Keratinocyte (primary cell): Measurements from ENCODE around the gene FARSB. TPM values are rescaled to one million over a fixed set of nuclear protein-coding genes. Genes with fewer than 3 reads are reported as not detected.

Experiments used
- DNase-seq: peaks from one replicate; pipeline ENCODE4 v3.0.0-alpha.2; 2011; ENCODE audit warnings: low read depth, missing footprints, low spot score
- FAIRE-seq: peaks from 2 replicates; lab custom pipeline; 2011; peaks lifted over from hg19 to GRCh38; lab: Jason Lieb, UNC
- H2AFZ ChIP-seq: 2 replicates; pipeline ENCODE4 v1.6.0; 2012; ENCODE audit warnings: low read length, control low read depth, inconsistent platforms; ENCODE audit not compliant: control insufficient read depth
- H3K27ac ChIP-seq: 2 replicates; pipeline ENCODE4 v1.5.1; 2011; ENCODE audit warnings: low read length; ENCODE audit not compliant: control insufficient read depth, insufficient read depth
- H3K27me3 ChIP-seq: 3 replicates; pipeline ENCODE4 v1.6.0; 2011; ENCODE audit warnings: low read length; ENCODE audit not compliant: control insufficient read depth, insufficient read depth; ENCODE audit errors: extremely low read depth
- H3K36me3 ChIP-seq, 2 experiments: 2 replicates in 1 of 2; 3 replicates in 1 of 2; pipeline ENCODE4 v1.5.1; 2011; ENCODE audit warnings: low read length in 2 of 2, mild to moderate bottlenecking in 1 of 2; ENCODE audit not compliant: control insufficient read depth in 2 of 2, insufficient read depth in 2 of 2; ENCODE audit errors: extremely low read depth in 1 of 2
- H3K4me1 ChIP-seq: 3 replicates; pipeline ENCODE4 v1.5.1; 2011; ENCODE audit warnings: low read length; ENCODE audit not compliant: control insufficient read depth, insufficient read depth; ENCODE audit errors: extremely low read depth
- H3K4me2 ChIP-seq: 3 replicates; pipeline ENCODE4 v1.6.0; 2011; ENCODE audit warnings: low read depth, low read length; ENCODE audit not compliant: control insufficient read depth, insufficient read depth; ENCODE audit errors: extremely low read depth
- H3K4me3 ChIP-seq, 3 experiments: fragments of 200-600 bp in 1 of 3; sonication (generic) in 1 of 3; 2 replicates in 2 of 3; 3 replicates in 1 of 3; pipeline ENCODE4 v1.5.1; 2011 to 2016; ENCODE audit warnings: low read length in 3 of 3, mild to moderate bottlenecking in 3 of 3, control low read depth in 2 of 3, inconsistent platforms in 1 of 3, low read depth in 1 of 3, mixed read lengths in 1 of 3, mixed run types in 1 of 3, moderate library complexity in 1 of 3; ENCODE audit not compliant: control insufficient read depth in 2 of 3, insufficient read depth in 2 of 3; ENCODE audit errors: extremely low read depth in 1 of 3
- H3K79me2 ChIP-seq: 2 replicates; pipeline ENCODE4 v1.6.0; 2012; ENCODE audit warnings: low read length; ENCODE audit not compliant: control insufficient read depth, insufficient read depth
- H3K9ac ChIP-seq: 3 replicates; pipeline ENCODE4 v1.6.0; 2011; ENCODE audit warnings: low read length; ENCODE audit not compliant: control insufficient read depth, insufficient read depth; ENCODE audit errors: extremely low read depth
- H3K9me1 ChIP-seq: 3 replicates; pipeline ENCODE4 v1.6.0; 2011; ENCODE audit warnings: low read length; ENCODE audit not compliant: control insufficient read depth, insufficient read depth; ENCODE audit errors: extremely low read depth
- H3K9me3 ChIP-seq: 2 replicates; pipeline ENCODE4 v1.5.1; 2012; ENCODE audit warnings: low read depth, low read length; ENCODE audit not compliant: control insufficient read depth
- H4K20me1 ChIP-seq: 3 replicates; pipeline ENCODE4 v1.6.0; 2011; ENCODE audit warnings: low read length; ENCODE audit not compliant: control insufficient read depth, insufficient read depth; ENCODE audit errors: extremely low read depth
- CTCF ChIP-seq, 3 experiments: IDR thresholded peaks in 1 of 3; conservative IDR thresholded peaks in 1 of 3; optimal IDR thresholded peaks in 1 of 3; 2 replicates in 2 of 3; 3 replicates in 1 of 3; pipeline versions ENCODE3 to v1.5.1; 2011; ENCODE audit warnings: low read length in 3 of 3, mild to moderate bottlenecking in 3 of 3, moderate library complexity in 2 of 3, control low read depth in 1 of 3, inconsistent platforms in 1 of 3; ENCODE audit not compliant: insufficient read depth in 2 of 3; ENCODE audit errors: extremely low read depth in 1 of 3
- EZH2 ChIP-seq: IDR thresholded peaks from one replicate; pipeline ENCODE4 v1.6.1; 2012; ENCODE audit warnings: inconsistent platforms, mild to moderate bottlenecking, low read length, moderate library complexity
- dilution Hi-C: fragments of 300-500 bp; cut with MboI; formaldehyde crosslinking; loops from one replicate; pipeline ENCODE4 v1.7.0; 2020; ENCODE audit warnings: low sequenced_read_pairs; ENCODE audit not compliant: extremely low pct_ligation_motif_present
- polyA plus RNA-seq, 5 experiments: library from polyadenylated mRNA; depleted of rRNA in 3 of 5; stranded (reverse) in 3 of 5; stranded (forward) in 1 of 5; unstranded in 1 of 5; fragments of >200 nt; gene quantifications; 1 replicate in 1 of 5; 2 replicates in 3 of 5; 3 replicates in 1 of 5; pipeline versions ENCODE4 v1.2.1 to v1.2.3, GENCODE V29; 2011 to 2012; ENCODE audit warnings: missing spikeins in 2 of 5, low read depth in 1 of 5, low replicate concordance in 1 of 5

Gene FARSB
- polyA plus RNA-seq, 1 donor (not counting 4 experiments of a cell fraction or from before 2014, with no cell fraction given), result 68.8 TPM

GRCh38 chr2:222595581-222595980 is 60.3 kb downstream of the FARSB start:
- Histone ChIP-seq H3K4me1 (no peaks in the 10 kb centered on the region), H3K27ac (no peak overlapping the region), H4K20me1 (no peaks in the 10 kb centered on the region), H3K9me3 (no peaks in the 10 kb centered on the region), H3K36me3 (peaks cover 7 to 28% of the 10 kb centered on the region in 2 experiments), H3K9ac (no peak overlapping the region), H3K4me3 (no peak overlapping the region), H3K27me3 (no peaks in the 10 kb centered on the region), H3K9me1 (no peaks in the 10 kb centered on the region), H3K4me2 (no peak overlapping the region), H2AFZ (no peak overlapping the region), H3K79me2 (peaks cover 2% of the 10 kb centered on the region)
- TF ChIP-seq EZH2 (no peak), CTCF (optimal IDR thresholded peaks at IDR 0.05 in 1 of 3, IDR thresholded peaks at IDR 0.05 in 1 of 3, conservative IDR thresholded peaks at IDR 0.05 in 1 of 3; ENCODE audit: extremely low read depth in 1 of 3, insufficient read depth in 2 of 3, low read length in 3 of 3) (no peak)
- dilution Hi-C loops, result no loop called here
- DNase-seq, result no peak
- FAIRE-seq, result no peak

DNA sequence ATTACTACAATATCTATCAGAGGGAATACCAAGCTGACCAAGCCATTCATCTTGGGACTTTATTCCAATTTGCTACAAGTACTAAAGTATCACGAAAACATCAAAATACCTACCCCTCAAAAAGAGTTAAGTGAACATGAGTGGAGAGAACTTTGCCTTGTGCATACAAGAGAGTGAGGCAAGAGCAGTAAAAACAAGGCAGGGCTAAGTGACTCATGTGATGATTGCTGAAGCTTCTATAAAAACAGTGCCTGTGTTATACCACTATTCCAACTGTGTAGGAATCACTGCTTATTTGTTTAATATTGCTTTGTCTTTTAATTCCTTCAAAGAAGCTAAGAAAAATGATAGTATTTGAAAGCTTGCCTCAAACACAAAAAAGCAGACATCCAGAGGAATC is 61.2 kb downstream of the FARSB start:
- no peak for DNase-seq

More for the DNA sequence above, 61.2 kb downstream of the FARSB start:
- Histone ChIP-seq H4K20me1 (no peaks in the 10 kb centered on the region), H3K9me3 (no peaks in the 10 kb centered on the region), H3K9me1 (no peaks in the 10 kb centered on the region), H3K27me3 (no peaks in the 10 kb centered on the region), H3K4me3 (no peak overlapping the region), H3K4me2 (no peak overlapping the region), H2AFZ (no peak overlapping the region), H3K36me3 (peaks cover 6 to 25% of the 10 kb centered on the region in 2 experiments), H3K4me1 (no peaks in the 10 kb centered on the region), H3K79me2 (peaks cover 4% of the 10 kb centered on the region), H3K9ac (no peak overlapping the region), H3K27ac (no peak overlapping the region)
- no peak for FAIRE-seq
- dilution Hi-C loops, result no loop called here
- TF ChIP-seq EZH2, result no peak
- TF ChIP-seq CTCF (optimal IDR thresholded peaks at IDR 0.05 in 1 of 3, IDR thresholded peaks at IDR 0.05 in 1 of 3, conservative IDR thresholded peaks at IDR 0.05 in 1 of 3; ENCODE audit: extremely low read depth in 1 of 3, insufficient read depth in 2 of 3, low read length in 3 of 3), result no peak
